Ishikawa (cell line): ENCODE results near the gene SLC25A19.

Source experiments
- CREB1 ChIP-seq: IDR thresholded peaks from 2 replicates; pipeline ENCODE4 v1.6.1; 2012; ENCODE audit warnings: low read depth
- EGR1 ChIP-seq: IDR thresholded peaks from 2 replicates; pipeline ENCODE4 v1.6.1; 2012
- EP300 ChIP-seq: IDR thresholded peaks from 2 replicates; pipeline ENCODE4 v1.6.1; 2012; ENCODE audit warnings: borderline replicate concordance
- RAD21 ChIP-seq: IDR thresholded peaks from 2 replicates; pipeline ENCODE4 v1.6.1; 2012; ENCODE audit warnings: low read depth
- TAF1 ChIP-seq: IDR thresholded peaks from 2 replicates; pipeline ENCODE4 v1.6.1; 2012; ENCODE audit warnings: low read depth, mild to moderate bottlenecking
- USF1 ChIP-seq: IDR thresholded peaks from 2 replicates; pipeline ENCODE4 v1.6.1; 2012

DNA sequence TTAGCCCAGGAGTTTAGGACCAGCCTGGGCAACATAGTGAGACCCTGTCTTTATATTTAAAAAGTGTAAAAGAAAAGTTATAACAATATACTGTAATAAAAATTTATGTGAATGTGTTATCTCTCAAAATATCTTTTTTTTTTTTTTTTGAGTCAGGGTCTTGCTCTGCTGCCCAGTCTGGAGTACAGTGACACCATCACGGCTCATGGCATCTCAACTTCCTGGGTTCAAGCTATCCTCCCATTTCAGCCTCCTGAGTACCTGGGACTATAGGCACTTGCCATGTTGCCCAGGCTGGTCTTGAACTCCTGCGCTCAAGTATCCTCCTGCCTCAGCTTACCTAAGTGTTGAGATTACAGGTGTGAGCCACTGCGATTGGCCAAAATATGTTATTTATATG, 45.5 kb upstream of the SLC25A19 start:
- TF ChIP-seq USF1: no peak
- no peak for TF ChIP-seq EGR1
- TF ChIP-seq EP300: no peak
- TF ChIP-seq CREB1: no peak
- no peak for TF ChIP-seq RAD21
- TF ChIP-seq TAF1: no peak
